Myocyte (in vitro differentiated cells): ENCODE measurements around the gene JAK2. TPM values are rescaled to one million over a fixed set of nuclear protein-coding genes. Genes with fewer than 3 reads are reported as not detected.
A peak's percentile ranks its signal among the peaks of the same experiment; 100 is the strongest.
"Not testable (repeated sequence)": the region's sequence is repeated elsewhere in the genome, so short reads cannot be mapped to it uniquely, and the experiment has no call there.

Source experiments
- DNase-seq: peaks from one replicate; pipeline ENCODE4 v3.0.0-alpha.2; 2012; ENCODE audit warnings: low read depth
- polyA plus RNA-seq: library from polyadenylated mRNA; unstranded; fragments of >200 nt; gene quantifications from one replicate; pipeline ENCODE4 v1.2.1, GENCODE V29; 2012; ENCODE audit warnings: missing spikeins
- total RNA-seq: library from RNA; depleted of rRNA; stranded (reverse); fragments of >200 nt; gene quantifications from 2 replicates; pipeline ENCODE4 v1.2.3, GENCODE V29; 2014

The JAK2 gene
- 10.7 and 13.3 TPM in 2 replicates for total RNA-seq
- 2.9 TPM for polyA plus RNA-seq

GRCh38 chr9:4984621-4985385 lies at the start of gene JAK2:
Gene JAK2 (plus strand): TSS chr9:4985272. CDS start chr9:5021988, 36,716 bp downstream.
- peak; percentile 93 for DNase-seq

DNA sequence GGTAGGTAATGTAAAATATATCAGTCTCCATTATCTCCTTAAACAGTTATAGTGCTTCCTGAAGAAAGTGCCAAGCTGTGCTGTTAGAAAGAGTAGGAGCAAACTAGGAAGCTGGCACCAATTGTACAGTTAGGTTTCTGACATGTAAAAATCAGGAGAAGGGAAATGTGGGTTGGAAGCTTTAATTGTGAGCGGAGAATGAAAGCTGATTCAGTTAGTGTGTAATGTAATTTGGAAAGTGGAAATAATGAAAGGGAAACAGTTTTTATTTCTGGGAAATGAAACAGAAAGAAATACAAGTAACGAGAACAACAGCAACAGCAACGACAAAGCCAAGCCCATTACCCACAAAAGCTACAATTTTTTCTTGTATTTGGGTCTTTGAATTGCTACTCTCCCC lies 48.8 kb upstream of the JAK2 start:
- no peak for DNase-seq

DNA sequence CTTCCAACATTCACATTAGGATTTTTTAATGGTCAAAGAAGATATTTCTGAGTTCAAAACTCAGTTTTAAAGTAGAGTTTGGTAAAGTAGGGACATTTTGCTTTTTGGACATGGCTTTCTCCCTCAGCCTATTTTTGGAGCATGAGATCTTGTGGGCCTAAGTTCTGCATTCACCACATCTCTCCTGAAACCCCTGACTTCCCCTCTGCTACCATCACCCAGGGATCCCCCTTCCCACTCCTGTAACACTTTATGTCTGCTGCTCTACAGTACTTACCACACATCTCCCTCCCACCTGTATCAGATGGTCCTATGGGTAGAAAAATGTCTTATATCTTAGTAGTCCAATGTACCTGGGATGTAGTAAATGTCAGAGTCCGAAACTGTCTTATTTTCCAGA lies 48.2 kb upstream of the JAK2 start:
- DNase-seq: no peak

- no peak for DNase-seq
Measured at GRCh38 chr9:4937446-4937845, 47.6 kb upstream of the JAK2 start.

DNA sequence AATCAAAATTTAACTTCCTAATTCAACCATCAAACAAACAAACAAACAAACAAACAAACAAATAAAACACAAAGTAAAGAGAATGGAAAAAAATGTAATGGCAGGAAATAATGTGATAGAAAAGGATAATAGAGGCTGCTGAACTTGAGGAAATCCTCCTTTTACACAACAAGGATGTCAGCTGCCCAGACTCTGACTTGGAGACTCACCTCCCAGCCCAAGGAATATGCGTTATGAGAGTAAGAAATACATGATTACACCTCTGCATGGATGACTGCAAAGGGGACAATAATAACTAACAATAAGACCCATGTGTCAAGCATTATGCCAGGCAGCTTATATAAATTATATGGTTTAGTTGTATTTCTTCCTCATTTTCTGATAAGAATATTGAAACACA lies 46.6 kb upstream of the JAK2 start:
- DNase-seq: no peak

DNA sequence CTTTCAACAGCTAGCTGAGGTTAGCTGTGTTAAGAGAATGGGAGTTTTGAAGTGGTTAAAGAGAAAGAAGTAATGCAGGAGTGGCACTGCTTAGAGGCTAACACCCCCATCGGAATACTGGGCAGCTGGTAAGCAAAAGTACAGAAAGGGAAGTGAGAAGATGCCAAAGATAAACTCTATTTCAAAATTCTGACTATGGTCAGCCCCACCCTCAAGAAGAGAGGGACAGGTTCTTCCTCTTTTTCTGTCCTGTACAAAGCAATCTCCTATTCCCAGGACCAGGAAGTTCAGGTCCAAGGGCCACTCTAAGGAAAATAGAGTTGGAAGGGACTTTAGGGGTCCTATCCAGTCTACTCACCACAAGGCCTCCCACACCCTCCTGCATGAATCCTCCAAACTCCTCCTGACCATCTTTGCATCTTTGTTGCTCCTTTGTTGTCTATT lies 45.9 kb upstream of the JAK2 start:
- no peak for DNase-seq

DNA sequence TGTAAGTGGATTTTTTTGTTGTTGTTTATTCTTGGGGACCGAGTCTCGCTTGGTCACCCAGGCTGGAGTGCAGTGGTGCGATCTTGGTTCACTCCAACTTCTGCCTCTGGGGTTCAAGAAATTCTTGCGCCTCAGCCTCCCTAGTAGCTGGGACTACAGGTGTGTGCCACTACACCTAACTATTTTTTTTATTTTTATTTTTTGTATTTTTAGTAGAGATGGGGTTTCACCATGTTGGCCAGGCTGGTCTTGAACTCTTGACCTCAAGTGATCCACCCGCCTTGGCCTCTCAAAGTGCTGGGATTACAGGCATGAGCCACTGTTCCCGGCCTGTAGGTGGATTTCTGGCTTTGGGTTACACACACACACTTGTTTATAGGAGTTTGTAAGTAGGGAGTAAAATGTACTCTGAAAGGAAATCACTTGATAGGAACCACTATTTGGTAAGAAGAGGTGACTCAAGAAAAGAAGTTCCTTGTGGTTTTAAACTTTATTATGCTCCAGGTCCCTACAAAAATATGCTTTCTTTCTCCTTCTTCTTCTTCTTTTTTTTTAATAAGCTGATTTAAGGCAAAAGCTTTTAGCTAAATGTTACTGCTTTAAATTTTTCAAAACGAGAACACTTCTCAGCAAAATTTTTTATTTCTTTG lies 42.9 kb upstream of the JAK2 start:
- DNase-seq: not testable (repeated sequence)

- DNase-seq: no peak
Measured at GRCh38 chr9:4943346-4943745, 41.7 kb upstream of the JAK2 start.

- peak; percentile 65 for DNase-seq
Measured at GRCh38 chr9:4944431-4945211, 40.5 kb upstream of the JAK2 start.

DNA sequence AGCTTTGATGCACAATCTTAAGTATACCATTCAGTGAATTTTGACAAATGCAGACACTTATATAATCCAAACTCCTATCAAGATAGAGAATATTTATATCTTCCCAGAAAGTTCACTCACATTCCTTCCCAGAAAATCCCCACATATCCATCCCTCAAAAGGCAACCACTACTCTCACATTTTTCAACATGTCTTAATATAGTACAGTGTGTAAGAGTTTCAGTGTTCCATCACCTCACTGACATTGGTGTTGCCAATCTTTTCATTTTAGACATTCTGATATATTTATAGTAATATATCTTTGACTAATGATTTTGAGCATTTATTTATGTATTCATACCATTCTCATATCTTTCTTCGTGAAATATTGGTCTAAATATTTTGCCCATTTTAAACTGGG lies 38.1 kb upstream of the JAK2 start:
- no peak for DNase-seq

DNA sequence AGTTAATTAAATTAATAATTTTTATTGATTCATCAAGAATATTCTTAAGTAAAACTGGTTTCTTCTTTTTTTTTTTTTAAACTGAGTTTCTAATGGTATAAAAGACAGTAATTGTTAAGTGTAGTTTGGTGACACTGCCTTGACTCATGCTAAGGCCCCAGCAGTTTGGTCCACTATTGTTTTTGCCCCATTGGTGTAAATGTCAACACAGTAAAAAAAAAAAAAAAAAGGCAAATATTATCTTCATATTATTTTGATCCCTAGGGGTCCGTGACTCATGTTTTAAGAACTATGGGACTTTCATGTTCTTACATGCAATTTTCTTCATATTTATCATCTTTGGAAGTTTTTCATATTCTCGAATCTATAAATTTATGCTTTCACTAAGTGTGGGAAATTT lies 29.2 kb upstream of the JAK2 start:
- DNase-seq: no peak

DNA sequence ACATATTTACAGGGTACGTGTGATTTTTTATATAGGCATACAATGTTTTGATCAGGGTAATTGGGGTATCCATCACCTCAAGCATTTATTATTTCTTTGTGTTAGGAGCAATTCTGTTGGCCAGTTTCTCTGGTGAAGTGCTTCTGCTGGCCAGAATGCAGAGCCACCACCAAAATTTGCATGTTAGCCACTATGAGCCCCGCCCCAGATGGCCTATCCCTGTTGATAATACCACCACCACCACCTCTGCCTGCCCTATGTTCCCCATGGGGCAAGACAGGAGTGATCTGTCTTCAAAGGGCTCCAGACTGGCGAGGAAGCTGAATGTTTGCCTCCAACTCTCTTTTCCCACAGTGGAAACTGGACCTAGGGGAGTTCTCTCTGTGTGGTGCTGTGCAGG lies 26.0 kb upstream of the JAK2 start:
- no peak for DNase-seq

DNA sequence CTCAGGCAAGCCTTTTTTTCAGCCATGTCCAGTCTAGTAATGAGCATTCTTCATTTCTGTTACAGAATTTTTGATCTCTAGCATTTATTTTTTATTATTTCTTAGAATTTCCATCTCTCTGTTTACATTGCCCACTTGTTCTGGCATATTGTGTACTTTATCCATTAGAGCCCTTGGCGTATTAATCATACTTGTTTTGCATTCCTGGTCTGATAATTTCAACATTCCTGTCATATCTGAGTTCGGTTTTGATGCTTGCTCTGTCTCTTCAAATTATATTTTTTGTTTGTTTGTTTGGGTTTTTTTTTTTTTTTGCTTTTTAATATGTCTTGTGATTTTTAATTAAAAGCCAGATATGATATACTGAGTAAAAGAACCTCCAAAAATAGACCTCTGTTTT lies 23.0 kb upstream of the JAK2 start:
- no peak for DNase-seq

- DNase-seq: peak; percentile 32
Measured at GRCh38 chr9:4964540-4964939, 20.5 kb upstream of the JAK2 start.

GRCh38 chr9:4965174-4965821 lies 19.8 kb upstream of the JAK2 start:
- DNase-seq: no peak

GRCh38 chr9:4967523-4967922 lies 17.5 kb upstream of the JAK2 start:
- peak; percentile 38 for DNase-seq

- no peak for DNase-seq
Measured at GRCh38 chr9:4969130-4969529, 15.9 kb upstream of the JAK2 start.

- no peak for DNase-seq
Measured at GRCh38 chr9:4970970-4971641, 14.0 kb upstream of the JAK2 start.

GRCh38 chr9:4973246-4973645 lies 11.8 kb upstream of the JAK2 start:
- peak; percentile 33 for DNase-seq

DNA sequence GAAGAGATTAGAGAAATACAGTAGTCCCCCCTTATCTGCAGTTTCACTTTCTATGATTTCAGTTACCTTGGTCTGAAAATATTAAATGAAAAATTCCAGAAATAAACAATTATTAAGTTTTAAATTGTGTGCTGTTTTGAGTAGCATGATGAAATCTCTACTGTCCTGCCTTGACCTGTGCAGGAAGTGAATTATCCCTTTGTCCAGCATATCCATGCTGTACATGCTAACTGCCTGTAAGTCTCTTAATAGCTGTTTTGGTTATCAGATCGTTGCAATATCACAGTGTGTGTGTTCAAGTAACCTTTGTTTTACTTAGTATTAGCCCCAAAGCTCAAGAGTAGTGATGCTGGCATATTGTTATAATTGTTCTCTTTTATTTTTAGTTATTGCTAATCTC lies 11.2 kb upstream of the JAK2 start:
- no peak for DNase-seq

DNA sequence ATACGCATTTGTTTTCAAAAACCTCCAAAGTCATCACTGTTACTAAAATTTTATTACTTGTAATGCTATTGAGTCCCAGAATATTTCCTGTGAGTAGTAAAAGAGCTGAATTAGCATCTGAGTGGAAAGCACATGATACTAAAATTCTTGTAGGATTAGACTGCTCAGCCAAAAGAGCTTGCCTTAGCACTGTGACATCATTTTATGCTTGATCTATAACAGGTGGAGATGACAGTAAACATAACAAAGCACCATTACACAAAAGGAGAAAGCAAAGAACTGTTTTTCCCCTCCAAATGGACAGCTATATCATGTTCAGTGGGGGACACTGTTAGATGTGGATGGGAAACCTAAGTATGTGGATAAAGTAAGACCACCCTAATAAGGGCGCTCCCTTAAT lies 5.8 kb upstream of the JAK2 start:
- peak; percentile 84 for DNase-seq
